ENCODE measurements around the gene LGI4. TPM values are rescaled to one million over a fixed set of nuclear protein-coding genes. Genes with fewer than 3 reads are reported as not detected.
A peak's percentile ranks its signal among the peaks of the same experiment; 100 is the strongest.

The LGI4 gene
- total RNA-seq, 4 donors from 2014 or later = 16.1 to 31.5 (median 27.2) TPM

DNA sequence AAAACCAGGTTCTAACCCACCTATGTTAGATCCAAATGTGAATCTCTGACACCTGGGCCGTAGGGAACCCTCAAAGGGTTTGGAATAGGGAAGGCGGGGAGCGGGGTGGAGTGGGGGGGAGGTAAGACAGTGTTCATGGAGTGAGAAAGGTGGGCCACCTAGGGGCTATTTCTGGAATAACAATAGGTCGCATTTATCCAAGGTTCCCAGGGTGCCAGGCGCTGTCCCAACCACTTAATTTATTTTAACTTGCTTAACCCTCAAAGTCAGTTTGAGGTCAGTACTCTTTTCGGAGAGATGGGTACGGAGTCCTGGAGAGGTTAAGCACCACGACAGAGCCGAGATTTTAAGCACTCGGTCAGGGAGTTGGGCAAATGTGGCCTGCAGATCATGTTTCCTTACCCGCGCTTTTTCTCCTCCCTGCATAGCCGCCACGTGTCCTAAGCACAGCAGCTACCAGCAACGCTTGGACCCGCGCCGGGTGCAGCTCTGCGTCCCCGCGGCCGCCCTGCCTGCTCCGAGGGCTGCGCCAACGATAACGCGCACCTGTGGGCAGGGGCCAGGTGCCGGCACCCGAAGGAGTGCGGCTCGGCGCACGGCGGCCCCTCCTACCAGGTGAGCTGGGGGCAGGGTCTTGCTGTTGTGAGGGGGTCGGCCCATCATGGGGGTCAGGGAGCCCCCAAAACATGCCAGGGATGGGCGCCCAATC is 44.2 kb downstream of the LGI4 start:
- in situ Hi-C loops (cut with MboI; ENCODE audit: low sequenced_read_pairs in 4 of 4) = loop anchor here in 1 of 4 donors (10.0 kb wide), 1 partner anchor 46 kb away; the partner anchor contains the start of gene HPN
- DNase-seq = peak; percentile 52 to 72
- no peaks in the 10 kb centered on the region for H3K36me3 ChIP-seq
- peak overlapping the region in 3 of 4 donors; percentile 4 to 35 (median 23) for H3K4me3 ChIP-seq
- H3K4me1 ChIP-seq = peaks cover 9 to 15% of the 10 kb centered on the region in 2 donors
- intact Hi-C loops (cut with DNase I; ENCODE audit: low total_unique reads) = loop anchor here (1.0 to 2.0 kb wide), 4 partner anchors 23 to 117 kb away; partner anchors contain the start of gene LGI4
- ATAC-seq = peak; percentile 94 to 96
- no peaks in the 10 kb centered on the region for H3K9me3 ChIP-seq
- peak overlapping the region; percentile 31 to 61 (median 49) for H3K27ac ChIP-seq
- TF ChIP-seq POLR2A (IDR thresholded peaks at IDR 0.05) (no peak), CTCF (IDR thresholded peaks at IDR 0.05 in 4 of 5, conservative IDR thresholded peaks at IDR 0.05 in 1 of 5) (peak; percentile 72 to 77 (median 75))
- H3K27me3 ChIP-seq = no peaks in the 10 kb centered on the region

- Histone ChIP-seq H3K27me3 (no peaks in the 10 kb centered on the region), H3K27ac (peak overlapping the region in 3 of 4 donors; percentile 46 to 61 (median 52)), H3K9me3 (no peaks in the 10 kb centered on the region), H3K4me1 (peaks cover 9 to 15% of the 10 kb centered on the region in 2 donors), H3K4me3 (no peak overlapping the region), H3K36me3 (no peaks in the 10 kb centered on the region)
- DNase-seq = no peak
- in situ Hi-C loops (cut with MboI; ENCODE audit: low sequenced_read_pairs in 4 of 4) = loop anchor here in 1 of 4 donors (10.0 kb wide), 1 partner anchor 45 kb away; the partner anchor contains the start of gene HPN
- TF ChIP-seq POLR2A (IDR thresholded peaks at IDR 0.05) (no peak), CTCF (IDR thresholded peaks at IDR 0.05 in 4 of 5, conservative IDR thresholded peaks at IDR 0.05 in 1 of 5) (no peak)
- intact Hi-C loops (cut with DNase I; ENCODE audit: low total_unique reads) = loop anchor here (1.0 to 2.0 kb wide), 4 partner anchors 23 to 117 kb away; partner anchors contain the start of gene LGI4
- no peak for ATAC-seq
Measured at GRCh38 chr19:35090160-35090505, 44.7 kb downstream of the LGI4 start.

GRCh38 chr19:35089554-35089953 is 45.3 kb downstream of the LGI4 start:
- Histone ChIP-seq H3K27ac (no peak overlapping the region), H3K4me3 (no peak overlapping the region), H3K36me3 (no peaks in the 10 kb centered on the region), H3K9me3 (no peaks in the 10 kb centered on the region), H3K27me3 (no peaks in the 10 kb centered on the region), H3K4me1 (peaks cover 9 to 15% of the 10 kb centered on the region in 2 donors)
- in situ Hi-C loops (cut with MboI; ENCODE audit: low sequenced_read_pairs in 4 of 4) (loop anchor here in 2 of 4 donors (10.0 kb wide), 1 partner anchor 115 kb away; no protein-coding TSS in a partner anchor), intact Hi-C loops (cut with DNase I; ENCODE audit: low total_unique reads) (no loop called here)
- ATAC-seq (no peak), DNase-seq (no peak)
- TF ChIP-seq CTCF (IDR thresholded peaks at IDR 0.05 in 4 of 5, conservative IDR thresholded peaks at IDR 0.05 in 1 of 5) (no peak), POLR2A (IDR thresholded peaks at IDR 0.05) (no peak)

DNA sequence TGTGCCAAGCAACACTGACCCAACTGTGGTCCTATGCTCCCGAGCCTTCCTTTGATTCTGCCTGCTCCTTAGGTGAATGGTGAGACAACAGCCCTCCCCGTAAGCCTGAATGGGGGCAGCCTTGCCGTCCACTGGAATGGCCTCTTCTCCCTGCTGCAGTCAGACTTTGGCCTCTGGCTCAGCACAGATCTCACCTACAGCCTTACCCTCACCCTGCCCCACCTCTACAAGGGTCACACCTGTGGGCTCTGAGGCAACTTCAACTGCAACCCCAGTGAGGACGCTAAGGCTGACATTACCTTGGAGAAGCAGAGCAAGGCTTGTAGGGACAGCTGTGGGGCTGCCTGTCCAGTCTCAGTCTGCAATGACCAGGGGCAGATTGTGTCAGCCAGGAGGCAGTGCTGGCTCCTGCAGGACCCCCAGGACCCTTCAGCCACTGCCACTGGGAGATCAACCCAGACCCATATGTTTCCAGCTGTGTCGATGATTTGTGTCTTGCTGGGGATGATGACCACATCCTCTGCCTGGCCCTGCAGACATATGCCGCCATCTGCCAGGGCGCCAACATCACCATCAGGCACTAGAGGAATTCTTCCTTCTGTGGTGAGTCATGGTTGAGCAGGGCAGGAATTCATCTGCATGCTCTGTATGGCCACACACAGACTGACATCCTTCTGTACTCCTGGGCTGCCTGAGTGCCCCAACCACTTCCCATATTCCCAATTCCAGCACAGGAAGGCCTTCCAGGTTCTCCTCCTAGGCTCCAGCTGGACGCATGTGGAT is 46.5 kb downstream of the LGI4 start:
- TF ChIP-seq POLR2A (IDR thresholded peaks at IDR 0.05) = no peak
- no peak for TF ChIP-seq CTCF (IDR thresholded peaks at IDR 0.05 in 4 of 5, conservative IDR thresholded peaks at IDR 0.05 in 1 of 5)
- Histone ChIP-seq H3K9me3 (no peaks in the 10 kb centered on the region), H3K4me3 (no peak overlapping the region), H3K36me3 (no peaks in the 10 kb centered on the region), H3K27me3 (no peaks in the 10 kb centered on the region), H3K27ac (no peak overlapping the region), H3K4me1 (peaks cover 9 to 15% of the 10 kb centered on the region in 2 donors)
- ATAC-seq (no peak), DNase-seq (no peak)
- in situ Hi-C loops (cut with MboI; ENCODE audit: low sequenced_read_pairs in 4 of 4) = loop anchor here in 2 of 4 donors (10.0 kb wide), 1 partner anchor 114 kb away; no protein-coding TSS in a partner anchor
- intact Hi-C loops (cut with DNase I; ENCODE audit: low total_unique reads) = no loop called here

All from gastrocnemius medialis (tissue), 4 donors.